GM20000 (cell line): Measurements from ENCODE around the gene NMT1.

ENCODE experiments used
- DNase-seq: peaks from one replicate; pipeline ENCODE4 v3.0.0; 2012; ENCODE audit warnings: low spot score
- TF ChIP-seq, protein P1 (sequence below): IDR thresholded peaks from 2 replicates; pipeline ENCODE4 v1.5.1; 2012; ENCODE audit warnings: mild to moderate bottlenecking, control low read depth; ENCODE audit errors: extremely low read depth, missing control alignments

Gene NMT1

DNA sequence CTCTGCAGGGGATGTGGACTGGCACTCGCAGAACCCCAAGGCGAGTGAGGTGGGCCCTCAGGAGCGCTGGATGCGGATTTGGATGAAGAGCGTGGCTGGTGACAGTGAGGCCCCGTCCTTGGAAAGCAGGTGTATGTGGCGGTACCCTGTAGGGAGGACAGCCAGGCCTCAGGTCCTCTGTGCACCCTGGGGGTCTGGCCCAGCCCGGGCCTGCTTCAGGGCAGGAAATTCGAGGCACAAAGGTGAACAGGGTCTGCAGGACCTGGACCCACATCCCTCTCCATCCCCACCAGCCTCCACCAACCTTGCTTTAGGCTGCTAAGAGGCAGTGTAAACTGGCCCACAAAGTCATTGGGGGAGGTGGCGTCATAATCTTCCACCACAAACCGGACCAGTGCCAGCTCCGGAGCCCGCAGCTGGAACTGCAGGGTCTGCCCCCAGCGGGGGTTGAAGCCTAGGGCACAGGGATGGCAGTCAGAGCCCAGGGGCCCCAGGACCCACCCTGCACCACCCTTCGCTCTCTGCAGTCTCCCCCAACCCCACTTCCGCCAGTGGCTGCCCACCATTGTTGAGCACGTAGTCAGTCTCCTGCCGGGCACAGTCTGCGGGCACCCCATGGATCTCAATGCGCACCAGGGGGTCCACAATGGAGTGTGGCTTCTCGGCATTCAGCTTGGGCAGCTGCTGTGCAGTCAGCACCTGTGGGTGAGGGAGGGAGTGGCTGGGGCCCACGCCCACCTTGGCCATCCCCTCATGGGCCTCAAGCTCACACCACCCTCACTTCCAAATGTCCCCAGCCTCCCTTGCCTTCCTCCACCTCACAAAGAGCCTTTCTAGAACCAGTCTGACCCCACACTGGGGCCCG lies 51.7 kb downstream of the NMT1 start:
- TF ChIP-seq, protein P1, sequence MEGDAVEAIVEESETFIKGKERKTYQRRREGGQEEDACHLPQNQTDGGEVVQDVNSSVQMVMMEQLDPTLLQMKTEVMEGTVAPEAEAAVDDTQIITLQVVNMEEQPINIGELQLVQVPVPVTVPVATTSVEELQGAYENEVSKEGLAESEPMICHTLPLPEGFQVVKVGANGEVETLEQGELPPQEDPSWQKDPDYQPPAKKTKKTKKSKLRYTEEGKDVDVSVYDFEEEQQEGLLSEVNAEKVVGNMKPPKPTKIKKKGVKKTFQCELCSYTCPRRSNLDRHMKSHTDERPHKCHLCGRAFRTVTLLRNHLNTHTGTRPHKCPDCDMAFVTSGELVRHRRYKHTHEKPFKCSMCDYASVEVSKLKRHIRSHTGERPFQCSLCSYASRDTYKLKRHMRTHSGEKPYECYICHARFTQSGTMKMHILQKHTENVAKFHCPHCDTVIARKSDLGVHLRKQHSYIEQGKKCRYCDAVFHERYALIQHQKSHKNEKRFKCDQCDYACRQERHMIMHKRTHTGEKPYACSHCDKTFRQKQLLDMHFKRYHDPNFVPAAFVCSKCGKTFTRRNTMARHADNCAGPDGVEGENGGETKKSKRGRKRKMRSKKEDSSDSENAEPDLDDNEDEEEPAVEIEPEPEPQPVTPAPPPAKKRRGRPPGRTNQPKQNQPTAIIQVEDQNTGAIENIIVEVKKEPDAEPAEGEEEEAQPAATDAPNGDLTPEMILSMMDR, result no peak
- no peak for DNase-seq

DNA sequence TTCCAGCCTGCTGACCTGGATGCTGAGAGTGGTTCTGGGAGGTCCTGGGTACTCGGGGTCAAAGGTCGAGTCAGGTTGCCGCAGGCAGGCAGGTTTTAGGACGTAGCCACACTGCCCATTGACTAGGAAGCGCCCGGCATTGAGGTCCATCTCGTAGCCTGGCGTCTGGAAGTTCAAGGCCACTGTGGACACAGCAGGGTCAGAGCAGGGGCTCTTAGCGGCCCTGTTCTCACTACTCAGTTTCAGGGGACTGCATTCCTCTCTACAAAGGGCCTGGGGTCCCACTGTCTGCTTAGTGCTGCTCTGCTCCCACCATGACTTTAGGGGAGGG lies 52.3 kb downstream of the NMT1 start:
- DNase-seq, result no peak
- TF ChIP-seq, protein P1, result no peak

DNA sequence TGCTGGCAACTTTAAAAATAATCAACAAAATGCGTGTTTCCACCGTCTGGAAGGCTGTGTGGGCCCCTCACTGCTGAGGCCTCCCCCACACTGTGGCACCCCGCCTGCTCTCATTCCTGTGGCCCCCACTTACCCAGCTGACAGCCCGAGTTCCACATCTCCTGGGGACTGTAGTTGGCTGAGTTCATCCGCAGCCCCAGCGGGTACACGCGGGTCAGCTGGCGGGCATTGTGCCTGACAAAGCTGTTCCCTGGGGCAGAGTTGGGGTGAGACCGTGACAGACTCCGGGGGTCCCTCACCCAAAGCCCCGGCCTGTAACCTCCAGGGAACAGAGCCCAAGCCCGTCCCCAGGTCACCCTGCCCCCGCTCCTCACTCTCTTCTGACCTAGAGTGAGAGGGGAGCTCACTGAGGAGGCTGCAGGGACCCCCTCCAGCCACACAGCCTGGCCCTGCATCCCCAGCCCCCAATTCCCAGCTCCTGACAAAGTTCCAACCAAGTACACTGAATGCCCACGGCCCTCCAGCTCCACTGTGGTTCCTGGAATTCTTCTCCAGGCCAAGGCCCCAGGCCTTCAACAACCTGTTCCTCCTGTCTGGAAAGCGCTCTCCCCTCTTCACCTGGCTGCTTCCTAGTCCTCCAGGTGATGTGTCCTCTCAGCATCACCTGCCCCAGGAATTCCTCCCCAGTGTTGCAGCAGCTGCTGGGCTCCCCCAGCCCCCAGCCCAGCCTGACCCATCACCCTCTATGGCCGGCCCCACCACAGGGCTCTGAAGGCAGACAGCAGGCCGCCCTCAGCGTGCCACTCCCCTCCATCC lies 53.2 kb downstream of the NMT1 start:
- TF ChIP-seq, protein P1, result no peak
- no peak for DNase-seq

DNA sequence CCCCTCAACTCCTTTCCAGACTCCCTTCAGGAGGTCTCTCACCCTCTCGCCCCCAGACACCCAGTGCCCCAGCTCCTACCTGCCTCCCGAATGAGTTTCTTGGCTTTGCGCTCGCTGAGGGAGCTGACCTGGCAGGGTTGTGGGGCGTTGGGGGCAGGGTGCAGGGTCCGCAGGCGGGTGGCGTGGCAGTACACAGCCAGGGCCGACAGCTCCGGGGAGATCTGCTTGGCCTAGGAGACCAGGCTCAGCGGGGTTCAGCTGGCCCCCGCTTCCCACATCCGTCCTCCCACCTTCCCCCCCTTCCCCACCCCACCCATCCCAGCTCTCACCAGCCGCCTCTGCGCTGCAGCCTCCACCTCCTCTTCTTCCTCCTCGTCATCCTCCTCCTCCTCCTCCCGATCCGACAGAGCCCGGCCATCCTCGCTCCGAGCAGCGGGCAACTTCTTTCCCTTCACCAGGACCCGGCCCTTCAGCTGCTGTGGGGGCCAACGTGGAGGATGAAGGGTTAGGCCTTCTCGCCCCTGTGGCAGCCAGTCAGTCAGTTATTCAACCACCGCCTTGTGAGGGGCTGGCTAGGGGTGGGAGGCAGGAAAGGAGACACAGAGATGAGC lies 54.0 kb downstream of the NMT1 start:
- TF ChIP-seq, protein P1, result no peak

DNA sequence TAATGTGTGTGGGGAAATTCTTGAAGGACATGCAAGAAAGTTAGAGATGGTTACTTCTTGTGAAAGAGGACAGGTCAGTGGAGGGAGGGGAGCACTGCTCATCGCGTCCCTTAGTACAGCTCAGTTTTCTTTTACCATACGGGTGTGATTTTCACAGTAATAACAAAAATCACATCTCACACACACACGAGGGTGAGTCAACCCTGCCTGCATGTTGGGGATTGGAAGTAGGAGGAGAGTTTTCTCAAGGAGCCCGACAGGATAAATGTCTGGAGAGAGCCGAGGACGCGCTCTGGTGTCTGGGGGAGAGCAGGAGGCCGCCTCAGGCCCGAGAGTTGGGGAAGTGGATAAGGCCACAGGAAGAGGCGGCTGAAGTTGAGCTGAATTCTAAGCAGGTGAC lies 54.8 kb downstream of the NMT1 start:
- TF ChIP-seq, protein P1, result no peak
- DNase-seq, result no peak

More for the DNA sequence above, 54.0 kb downstream of the NMT1 start:
- DNase-seq, result no peak

DNA sequence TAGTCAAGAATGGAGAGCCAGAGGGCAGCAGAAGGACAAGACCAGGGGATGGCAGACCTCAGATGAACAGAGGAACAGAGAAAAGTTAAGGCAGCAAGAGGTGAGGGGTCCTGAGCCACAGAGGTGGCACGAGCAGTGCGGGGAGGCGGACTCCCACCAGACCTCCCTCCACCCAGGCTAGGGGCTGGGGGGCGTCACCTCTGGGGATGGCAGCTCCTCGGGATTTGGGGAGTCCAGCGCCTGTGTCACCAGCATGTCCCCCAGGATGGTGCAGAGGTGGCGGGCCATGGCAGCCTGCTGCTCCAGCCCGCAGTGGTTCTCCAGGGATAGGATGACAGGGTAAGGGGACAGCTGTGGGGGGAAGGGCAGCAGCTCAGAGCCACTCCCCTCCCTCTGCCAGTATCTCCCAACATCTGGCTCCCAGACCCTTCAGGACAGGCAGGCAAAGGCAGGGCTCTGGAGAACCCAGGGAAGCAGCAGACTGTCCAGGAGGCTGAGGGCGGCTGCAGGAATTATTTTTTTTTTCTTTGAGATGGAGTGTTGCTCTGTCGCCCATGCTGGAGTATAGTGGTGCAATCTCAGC lies 55.4 kb downstream of the NMT1 start:
- TF ChIP-seq, protein P1, result no peak

More for the DNA sequence above, 55.4 kb downstream of the NMT1 start:
- no peak for DNase-seq
